WI38 (cell line): Measurements from ENCODE around the gene CASP3.

ENCODE experiments used
- H3K4me3 ChIP-seq: 2 replicates; pipeline ENCODE4 v1.5.1; 2011; ENCODE audit warnings: low read depth, mild to moderate bottlenecking, control low read depth, low read length
- CTCF ChIP-seq: IDR thresholded peaks from 2 replicates; pipeline ENCODE4 v1.5.1; 2012; ENCODE audit warnings: low read depth, mild to moderate bottlenecking, control low read depth, low read length

CASP3 gene

DNA sequence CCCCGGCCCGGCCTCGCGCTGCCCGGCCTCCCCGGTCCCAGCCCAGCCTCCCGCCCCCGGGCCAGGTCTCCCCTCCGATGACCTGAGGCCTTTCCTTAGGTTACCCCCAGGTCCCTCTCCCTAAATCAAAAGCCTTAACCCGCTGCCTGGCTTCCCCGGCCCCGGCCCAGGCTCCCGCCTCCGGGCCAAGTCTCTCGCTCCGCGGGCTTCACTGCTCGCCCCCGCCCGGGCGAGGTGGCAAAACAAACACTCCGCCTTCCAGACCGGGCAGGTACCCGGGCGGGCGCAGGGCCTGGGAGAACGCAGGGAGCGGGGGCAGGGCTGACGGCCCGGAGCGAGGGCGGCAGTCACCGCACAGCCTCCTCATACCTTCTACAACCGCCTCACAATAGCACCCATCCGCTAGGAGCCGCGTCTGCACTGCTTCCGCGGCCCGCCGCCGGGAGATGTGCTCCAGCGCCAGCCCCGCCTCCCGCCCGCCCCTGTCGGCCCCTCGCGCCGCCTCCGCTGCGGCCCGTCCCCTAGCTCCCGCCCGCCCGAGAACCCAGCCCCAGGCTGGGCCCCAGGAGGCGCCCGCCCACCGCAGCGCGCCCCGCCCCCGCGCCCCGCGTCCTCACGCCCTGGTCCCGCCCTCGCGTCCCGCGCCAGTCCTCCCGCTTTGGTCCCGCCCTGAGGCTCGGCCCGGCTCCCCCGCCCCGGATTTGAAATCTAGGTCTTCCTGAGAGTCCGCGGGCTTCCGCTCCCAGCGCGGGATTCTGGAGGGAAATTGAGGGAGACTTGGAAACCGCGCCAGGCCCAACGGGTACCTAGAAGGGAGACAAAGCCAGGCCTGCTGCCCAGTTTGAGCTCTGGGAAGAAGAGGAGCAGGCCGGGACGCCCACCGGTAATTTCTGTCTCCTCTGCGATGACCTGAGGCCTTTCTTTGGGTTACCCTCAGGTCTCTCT lies at the start of gene CASP3, which contains the start of gene PRIMPOL:
Gene CASP3, minus strand, starts transcription at position 422 of the 945 bp plus-strand sequence. CDS start 10,994 bp downstream, outside the sequence.
Gene PRIMPOL, plus strand, starts transcription at position 713 of the 945 bp plus-strand sequence. CDS start 7,403 bp downstream, outside the sequence.
- no peak for TF ChIP-seq CTCF
- H3K4me3 ChIP-seq = peak within 1 kb of the TSS; percentile 87

DNA sequence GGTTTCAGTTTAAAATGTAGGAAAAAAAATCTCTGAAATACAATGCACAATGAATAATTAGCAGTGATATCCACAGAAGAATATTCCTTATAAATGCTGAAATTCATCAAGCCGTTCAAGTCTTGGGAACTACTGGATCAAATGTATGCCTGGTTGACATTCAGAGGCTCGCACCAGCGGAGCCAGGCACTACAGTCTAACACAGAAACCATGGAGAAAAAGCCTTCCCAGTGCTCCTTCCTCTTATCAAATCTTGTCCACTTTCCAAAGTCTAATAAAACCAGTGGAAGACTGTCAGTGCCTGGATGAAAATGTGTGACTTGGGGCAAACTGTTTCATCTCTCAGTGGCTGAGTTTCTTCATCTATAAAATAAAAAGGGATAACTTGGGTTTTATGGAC lies 48.7 kb upstream of the CASP3 start:
- TF ChIP-seq CTCF = no peak

DNA sequence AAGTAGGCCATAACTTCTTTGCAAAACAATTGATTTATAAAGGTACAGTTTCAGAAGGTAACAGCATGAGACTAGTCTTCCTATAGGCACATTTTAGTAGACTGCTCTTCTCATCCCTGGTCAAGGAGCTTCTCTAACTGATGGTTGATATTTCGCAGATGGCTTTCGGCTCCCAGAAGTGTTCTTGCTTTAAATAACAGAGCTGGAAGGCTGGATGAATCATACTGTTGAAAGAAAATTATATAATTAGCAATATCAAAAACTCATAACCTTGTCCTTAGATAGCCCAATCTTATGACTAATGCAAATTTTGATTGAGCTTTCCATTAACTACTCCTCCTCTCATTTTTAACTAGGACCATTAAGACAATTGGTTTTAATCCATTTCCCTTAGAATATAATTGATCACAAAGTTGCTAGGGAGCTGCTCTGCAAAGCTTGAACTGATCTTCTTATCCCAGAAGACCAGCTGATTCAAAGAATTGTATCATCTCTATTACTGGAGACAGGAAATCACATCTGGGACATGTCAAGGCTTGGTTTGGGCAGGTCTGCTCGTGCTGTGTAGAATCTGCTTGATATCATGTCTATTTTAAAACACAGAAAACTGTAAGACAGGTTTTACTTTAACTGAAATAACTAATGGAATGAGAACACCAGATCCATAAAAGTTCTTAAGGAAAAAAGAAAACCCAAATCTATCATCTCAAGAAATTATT lies 46.1 kb upstream of the CASP3 start:
- H3K4me3 ChIP-seq = no peak overlapping the region
- TF ChIP-seq CTCF = no peak

More for the DNA sequence above, 48.7 kb upstream of the CASP3 start:
- H3K4me3 ChIP-seq = no peak overlapping the region

DNA sequence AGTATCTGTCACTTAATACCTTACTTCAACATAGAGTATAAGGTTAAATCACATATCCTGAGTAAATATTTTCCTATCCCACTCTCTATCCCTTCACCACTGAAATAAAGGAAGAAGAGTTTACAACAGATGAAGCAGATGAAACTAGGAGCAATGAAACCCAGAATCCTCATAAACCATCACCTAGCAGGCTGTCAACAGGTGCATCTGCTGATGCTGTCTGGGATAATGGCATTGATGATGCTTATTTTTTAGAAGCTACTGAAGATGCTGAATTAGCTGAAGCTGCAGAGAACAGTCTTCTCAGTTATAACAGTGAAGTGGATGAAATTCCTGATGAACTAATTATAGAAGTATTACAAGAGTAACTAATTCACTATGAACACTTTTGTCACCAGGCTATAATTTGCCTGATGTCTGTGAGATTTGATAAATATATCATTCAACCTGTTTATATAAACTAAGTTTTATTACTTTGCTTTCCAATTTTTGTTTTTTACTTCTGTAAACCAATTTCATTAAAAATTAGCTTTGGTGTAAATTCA lies 45.2 kb upstream of the CASP3 start:
- no peak overlapping the region for H3K4me3 ChIP-seq
- TF ChIP-seq CTCF = no peak

DNA sequence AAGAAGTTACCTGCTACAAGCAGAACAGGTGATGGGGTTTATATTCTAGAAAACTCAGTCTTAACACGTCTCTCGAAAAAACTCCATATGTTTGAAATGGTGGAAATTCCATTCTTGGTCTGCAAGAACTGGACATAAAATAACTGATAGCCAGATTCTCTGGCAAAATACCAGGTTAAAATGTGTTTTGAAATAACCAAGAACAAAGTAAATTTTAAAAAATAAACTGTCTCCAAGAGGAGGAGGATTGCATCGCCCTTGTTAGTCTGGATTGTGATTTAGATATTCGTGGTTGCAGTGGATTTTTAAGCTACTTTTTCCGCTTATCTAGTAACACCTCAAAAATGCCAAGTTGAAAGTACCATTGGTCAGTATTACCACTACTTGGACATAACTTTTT lies 43.8 kb upstream of the CASP3 start:
- H3K4me3 ChIP-seq = no peak overlapping the region
- TF ChIP-seq CTCF = no peak

GRCh38 chr4:184689681-184690080 lies 40.4 kb upstream of the CASP3 start:
- no peak overlapping the region for H3K4me3 ChIP-seq
- no peak for TF ChIP-seq CTCF
